Measurements from ENCODE around the gene TSPAN9. TPM values are rescaled to one million over a fixed set of nuclear protein-coding genes. Genes with fewer than 3 reads are reported as not detected.

Gene TSPAN9
- total RNA-seq, 1 experiment from 2014 or later = 35.5 TPM

DNA sequence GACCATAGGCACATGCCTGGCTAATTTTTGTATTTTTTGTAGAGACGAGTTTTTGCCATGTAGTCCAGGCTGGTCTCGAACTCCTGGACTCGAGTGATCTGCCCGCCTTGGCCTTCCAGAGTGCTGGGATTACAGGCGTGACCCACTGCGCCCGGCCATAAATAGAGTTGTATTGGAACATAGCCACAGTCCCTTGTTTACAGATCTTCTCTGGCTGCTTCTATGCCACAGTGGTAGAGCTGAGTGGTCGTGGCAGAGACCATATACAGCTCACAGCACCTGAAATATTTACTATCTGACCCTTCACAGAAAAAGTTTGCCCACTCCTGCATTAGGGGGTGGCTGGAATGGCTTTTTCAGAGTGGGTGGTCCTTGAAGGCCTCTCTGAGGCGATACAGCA lies 28.0 kb upstream of the TSPAN9 start:
- ChIA-PET CTCF (no interaction called here), POLR2A (ENCODE audit: low non-redundant PET) (no interaction called here)
- no peak for DNase-seq (ENCODE audit: low spot score)
- BruUV-seq (replicated peaks) = no TSS peak
- Histone ChIP-seq H3K4me3 (ENCODE audit: low read depth, low read length, poor library complexity, severe bottlenecking) (no peak overlapping the region), H3K27ac (ENCODE audit: low read depth, low read length, poor library complexity, severe bottlenecking) (no peak overlapping the region), H3K9me3 (ENCODE audit: low read depth, low read length, poor library complexity, severe bottlenecking) (no peaks in the 10 kb centered on the region), H3K4me1 (ENCODE audit: insufficient read depth, low read length, poor library complexity, severe bottlenecking) (peaks cover 8% of the 10 kb centered on the region), H3K36me3 (ENCODE audit: insufficient read depth, low read length, poor library complexity, severe bottlenecking) (no peaks in the 10 kb centered on the region), H3K27me3 (replicated peaks; ENCODE audit: insufficient read depth, low read depth, low read length, poor library complexity) (no peaks in the 10 kb centered on the region)
- no peak for TF ChIP-seq EZH2 (IDR thresholded peaks at IDR 0.05; ENCODE audit: borderline replicate concordance, low read depth, low read length, poor library complexity, severe bottlenecking)
- TF ChIP-seq, protein P1, sequence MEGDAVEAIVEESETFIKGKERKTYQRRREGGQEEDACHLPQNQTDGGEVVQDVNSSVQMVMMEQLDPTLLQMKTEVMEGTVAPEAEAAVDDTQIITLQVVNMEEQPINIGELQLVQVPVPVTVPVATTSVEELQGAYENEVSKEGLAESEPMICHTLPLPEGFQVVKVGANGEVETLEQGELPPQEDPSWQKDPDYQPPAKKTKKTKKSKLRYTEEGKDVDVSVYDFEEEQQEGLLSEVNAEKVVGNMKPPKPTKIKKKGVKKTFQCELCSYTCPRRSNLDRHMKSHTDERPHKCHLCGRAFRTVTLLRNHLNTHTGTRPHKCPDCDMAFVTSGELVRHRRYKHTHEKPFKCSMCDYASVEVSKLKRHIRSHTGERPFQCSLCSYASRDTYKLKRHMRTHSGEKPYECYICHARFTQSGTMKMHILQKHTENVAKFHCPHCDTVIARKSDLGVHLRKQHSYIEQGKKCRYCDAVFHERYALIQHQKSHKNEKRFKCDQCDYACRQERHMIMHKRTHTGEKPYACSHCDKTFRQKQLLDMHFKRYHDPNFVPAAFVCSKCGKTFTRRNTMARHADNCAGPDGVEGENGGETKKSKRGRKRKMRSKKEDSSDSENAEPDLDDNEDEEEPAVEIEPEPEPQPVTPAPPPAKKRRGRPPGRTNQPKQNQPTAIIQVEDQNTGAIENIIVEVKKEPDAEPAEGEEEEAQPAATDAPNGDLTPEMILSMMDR (conservative IDR thresholded peaks at IDR 0.05; ENCODE audit: low read depth, low read length) = no peak
- intact Hi-C loops (cut with micrococcal nuclease; ENCODE audit: unreplicated experiment) = no loop called here

DNA sequence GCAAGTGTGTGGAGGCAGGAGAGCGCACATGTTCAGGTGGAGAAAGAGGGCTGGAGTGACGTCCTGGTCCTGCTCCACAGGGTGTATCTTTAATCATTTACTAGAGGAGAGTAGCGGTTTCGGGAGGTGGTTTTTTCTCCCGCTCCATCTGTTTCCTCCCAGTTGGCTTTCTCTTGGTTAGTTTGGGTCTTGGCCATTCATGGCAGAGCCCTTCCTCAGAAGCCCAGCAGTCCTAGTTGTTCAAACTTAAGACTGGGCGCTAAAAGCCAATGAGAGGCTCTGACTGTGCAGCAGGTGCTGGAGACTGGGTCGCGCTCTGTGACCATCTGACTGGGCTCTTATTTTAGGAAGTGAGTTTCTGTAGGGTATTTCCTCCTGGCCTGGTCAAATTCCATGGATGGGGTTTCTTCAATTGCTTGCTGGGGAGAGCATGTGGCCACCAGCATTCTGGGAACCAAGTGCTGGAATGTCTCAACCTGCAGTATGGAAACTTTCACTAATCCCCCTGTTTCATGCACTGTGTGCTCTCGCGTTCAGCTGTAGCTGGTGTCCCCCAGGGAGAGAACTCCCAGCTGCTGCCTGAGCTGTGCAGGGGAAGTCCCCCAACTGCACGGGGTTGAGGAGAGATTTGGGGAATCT lies 27.4 kb upstream of the TSPAN9 start:
- H3K27ac ChIP-seq (ENCODE audit: low read depth, low read length, poor library complexity, severe bottlenecking) = no peak overlapping the region
- no peaks in the 10 kb centered on the region for H3K9me3 ChIP-seq (ENCODE audit: low read depth, low read length, poor library complexity, severe bottlenecking)
- peak; percentile 73 for DNase-seq (ENCODE audit: low spot score)
- ChIA-PET POLR2A (ENCODE audit: low non-redundant PET) (interaction anchor here (0.8 kb wide), 1 partner anchor 137 kb away, joined by 3 read pairs; no protein-coding TSS in a partner anchor), CTCF (interaction anchor here (1.2 kb wide), 1 partner anchor 8 kb away, joined by 3 read pairs; no protein-coding TSS in a partner anchor)
- H3K4me1 ChIP-seq (ENCODE audit: insufficient read depth, low read length, poor library complexity, severe bottlenecking) = peaks cover 8% of the 10 kb centered on the region
- no peaks in the 10 kb centered on the region for H3K36me3 ChIP-seq (ENCODE audit: insufficient read depth, low read length, poor library complexity, severe bottlenecking)
- H3K4me3 ChIP-seq (ENCODE audit: low read depth, low read length, poor library complexity, severe bottlenecking) = no peak overlapping the region
- intact Hi-C loops (cut with micrococcal nuclease; ENCODE audit: unreplicated experiment) = no loop called here
- no peak for TF ChIP-seq EZH2 (IDR thresholded peaks at IDR 0.05; ENCODE audit: borderline replicate concordance, low read depth, low read length, poor library complexity, severe bottlenecking)
- TF ChIP-seq, protein P1 (conservative IDR thresholded peaks at IDR 0.05; ENCODE audit: low read depth, low read length) = no peak
- no TSS peak for BruUV-seq (replicated peaks)
- no peaks in the 10 kb centered on the region for H3K27me3 ChIP-seq (replicated peaks; ENCODE audit: insufficient read depth, low read depth, low read length, poor library complexity)

DNA sequence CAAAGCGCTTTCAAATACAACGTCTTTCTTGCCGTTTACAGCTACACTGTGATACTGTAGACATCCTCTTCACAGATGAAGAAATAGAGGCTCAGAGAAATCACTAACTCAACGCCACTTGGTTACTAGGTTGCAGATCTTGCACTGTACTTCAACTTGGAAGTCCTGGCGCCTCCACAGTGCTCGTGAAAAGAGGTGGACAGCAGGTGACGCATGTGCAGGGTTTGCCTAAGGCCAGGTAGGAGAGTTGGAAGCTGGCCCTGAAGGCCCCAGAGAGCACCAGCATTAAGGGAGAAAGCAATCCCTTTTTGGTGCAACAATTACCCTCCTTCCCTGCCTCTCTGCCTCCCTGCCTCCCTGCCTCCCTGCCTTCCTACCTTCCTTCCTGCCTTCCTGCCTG lies 22.8 kb upstream of the TSPAN9 start:
- ChIA-PET POLR2A (ENCODE audit: low non-redundant PET) (no interaction called here), CTCF (no interaction called here)
- Histone ChIP-seq H3K36me3 (ENCODE audit: insufficient read depth, low read length, poor library complexity, severe bottlenecking) (no peaks in the 10 kb centered on the region), H3K27ac (ENCODE audit: low read depth, low read length, poor library complexity, severe bottlenecking) (no peak overlapping the region), H3K9me3 (ENCODE audit: low read depth, low read length, poor library complexity, severe bottlenecking) (no peaks in the 10 kb centered on the region), H3K4me3 (ENCODE audit: low read depth, low read length, poor library complexity, severe bottlenecking) (no peak overlapping the region), H3K27me3 (replicated peaks; ENCODE audit: insufficient read depth, low read depth, low read length, poor library complexity) (no peaks in the 10 kb centered on the region), H3K4me1 (ENCODE audit: insufficient read depth, low read length, poor library complexity, severe bottlenecking) (peaks cover 5% of the 10 kb centered on the region)
- intact Hi-C loops (cut with micrococcal nuclease; ENCODE audit: unreplicated experiment) = no loop called here
- DNase-seq (ENCODE audit: low spot score) = no peak
- no TSS peak for BruUV-seq (replicated peaks)
- TF ChIP-seq, protein P1 (conservative IDR thresholded peaks at IDR 0.05; ENCODE audit: low read depth, low read length) = no peak
- TF ChIP-seq EZH2 (IDR thresholded peaks at IDR 0.05; ENCODE audit: borderline replicate concordance, low read depth, low read length, poor library complexity, severe bottlenecking) = no peak
